GM20431 (cell line): Measurements from ENCODE around the gene MAB21L4.

Source experiments
- in situ Hi-C: fragments of 300-500 bp; cut with MseI, MboI; formaldehyde crosslinking; loops from one replicate; pipeline ENCODE4 v1.15.0; 2020; ENCODE audit warnings: low sequenced_read_pairs; ENCODE audit not compliant: unreplicated experiment

Gene MAB21L4

GRCh38 chr2:240885566-240885965 is 10.4 kb downstream of the MAB21L4 start:
- in situ Hi-C loops: no loop called here

- in situ Hi-C loops: no loop called here
Observed at GRCh38 chr2:240884745-240885144, 11.2 kb downstream of the MAB21L4 start.

- in situ Hi-C loops: no loop called here
Observed at GRCh38 chr2:240884221-240884620, 11.7 kb downstream of the MAB21L4 start.

DNA sequence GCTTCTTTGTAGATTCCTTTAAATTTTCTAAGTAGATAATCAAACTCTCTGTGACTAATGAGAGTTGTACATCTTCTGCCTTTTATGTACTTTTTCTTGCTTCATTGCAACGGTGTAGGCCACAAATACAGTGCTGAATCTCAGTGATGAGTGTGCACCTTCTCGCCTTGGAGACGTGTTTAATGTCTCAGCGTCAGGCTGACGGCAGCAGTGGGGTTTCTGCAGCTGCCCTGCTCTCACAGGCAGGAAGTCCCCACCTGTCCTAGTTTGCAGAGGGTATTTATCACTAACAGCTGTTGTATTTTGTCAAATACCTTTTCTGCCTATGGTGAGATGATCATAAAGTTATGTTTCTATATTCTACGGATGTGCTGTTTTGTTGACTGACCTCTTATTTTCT is 14.0 kb downstream of the MAB21L4 start:
- in situ Hi-C loops: no loop called here

GRCh38 chr2:240879105-240879504 is 16.9 kb downstream of the MAB21L4 start:
- in situ Hi-C loops: no loop called here

DNA sequence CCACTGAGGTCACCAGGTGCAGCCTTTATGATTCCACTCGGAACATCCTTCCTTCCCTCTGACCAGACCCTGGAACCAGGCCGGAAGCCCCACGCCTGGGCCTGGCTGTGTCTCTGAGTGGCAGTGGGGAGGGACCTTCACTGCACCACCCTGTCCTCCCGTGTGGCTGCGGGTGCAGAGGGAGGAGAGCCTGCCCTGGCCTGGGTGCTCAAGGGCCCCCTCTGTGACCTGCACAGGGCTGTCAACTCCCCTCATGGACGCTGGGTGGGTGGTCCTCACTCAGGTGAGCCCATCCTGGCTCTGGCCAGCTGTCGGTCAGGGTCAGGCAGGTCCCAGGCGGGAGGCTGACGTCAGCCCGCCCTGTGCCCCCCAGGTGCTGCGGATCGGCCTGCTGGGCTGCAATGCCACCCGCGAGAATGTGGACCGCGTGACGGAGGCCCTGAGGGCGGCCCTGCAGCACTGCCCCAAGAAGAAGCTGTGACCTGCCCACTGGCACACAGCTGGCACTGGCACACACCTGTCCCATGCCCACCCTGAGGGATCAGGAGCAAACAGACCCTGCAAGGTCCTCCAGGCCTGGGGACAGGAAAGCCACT is 17.5 kb downstream of the MAB21L4 start:
- in situ Hi-C loops: no loop called here

GRCh38 chr2:240877460-240878340 is 18.3 kb downstream of the MAB21L4 start:
- in situ Hi-C loops: no loop called here

DNA sequence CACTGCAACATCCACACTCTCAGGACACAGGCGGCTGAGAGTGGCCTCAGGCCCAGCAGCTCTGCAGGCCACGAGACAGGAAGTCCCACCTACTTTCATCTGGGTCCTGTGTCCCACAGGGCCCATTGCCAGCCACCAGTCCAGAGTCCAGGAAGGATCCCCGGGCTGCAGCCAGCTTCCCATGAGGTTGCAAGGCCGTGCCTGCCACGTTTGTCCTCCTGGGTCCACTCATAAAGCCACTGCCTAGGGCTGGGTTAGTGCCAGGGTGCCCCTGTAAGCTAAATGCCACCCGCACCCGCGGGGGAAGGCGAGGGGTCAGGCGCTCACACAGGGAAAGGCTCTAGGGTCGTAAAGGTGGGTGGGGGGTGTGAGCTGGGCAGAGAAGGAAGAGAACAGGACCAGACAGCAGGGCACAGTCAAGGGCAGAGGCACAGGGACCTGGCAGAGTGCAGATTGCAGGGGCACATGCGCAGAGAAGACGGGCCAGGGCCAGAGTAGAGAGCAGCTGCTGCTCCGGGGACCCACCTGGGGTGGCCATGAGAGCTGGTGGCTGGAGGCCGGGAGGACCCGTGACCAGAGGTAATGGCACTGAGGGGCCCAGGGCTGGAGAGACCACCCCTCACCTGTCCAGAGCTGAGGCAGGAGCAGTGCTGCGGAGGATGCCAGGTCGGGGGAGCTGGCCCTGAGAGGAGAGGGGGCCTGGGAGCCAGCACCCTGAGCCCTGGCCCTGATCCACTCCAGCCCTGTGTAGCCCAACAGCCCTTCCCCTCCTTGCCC is 19.3 kb downstream of the MAB21L4 start:
- in situ Hi-C loops: no loop called here

GRCh38 chr2:240876035-240876474 is 19.9 kb downstream of the MAB21L4 start:
- in situ Hi-C loops: no loop called here

DNA sequence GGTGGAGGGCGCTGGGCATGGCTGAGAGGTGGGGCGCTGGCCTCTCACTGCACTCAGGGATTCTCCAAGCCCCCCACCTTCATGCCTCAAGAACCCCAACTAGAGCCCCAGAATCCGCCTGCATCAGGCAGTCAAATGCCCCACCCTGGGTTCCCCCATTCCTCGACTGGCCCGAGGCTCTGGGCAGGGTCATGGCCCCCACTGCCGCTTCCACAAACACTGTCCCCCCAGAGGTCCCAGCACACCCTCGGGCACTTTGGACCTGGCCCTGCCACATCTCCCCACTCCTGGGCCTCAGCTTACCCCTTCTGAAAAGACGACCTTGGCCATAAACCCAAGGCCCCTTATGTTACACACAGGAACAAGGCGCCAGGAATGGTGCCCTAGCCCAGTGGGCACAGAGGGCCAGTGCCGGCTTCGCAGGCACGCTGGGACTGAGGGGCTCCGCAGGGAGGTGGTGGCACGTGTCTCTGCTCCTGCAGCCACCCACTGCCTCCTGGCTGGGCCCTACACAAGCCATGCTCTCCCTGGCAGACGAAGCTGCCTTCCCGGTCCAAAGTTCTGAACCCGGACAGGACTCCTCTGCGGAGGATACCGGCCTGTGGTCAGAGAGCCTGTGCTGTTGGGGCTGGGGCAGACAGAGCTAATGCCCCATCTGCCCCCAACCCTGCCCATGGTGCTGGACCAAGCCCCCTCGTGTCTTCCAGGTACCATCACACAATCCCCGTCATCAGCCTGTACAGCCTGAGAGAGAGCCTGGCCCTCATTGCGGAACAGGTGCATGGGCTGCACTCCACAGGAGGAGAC is 20.5 kb downstream of the MAB21L4 start:
- in situ Hi-C loops: no loop called here

GRCh38 chr2:240874715-240875227 is 21.2 kb downstream of the MAB21L4 start:
- in situ Hi-C loops: no loop called here

DNA sequence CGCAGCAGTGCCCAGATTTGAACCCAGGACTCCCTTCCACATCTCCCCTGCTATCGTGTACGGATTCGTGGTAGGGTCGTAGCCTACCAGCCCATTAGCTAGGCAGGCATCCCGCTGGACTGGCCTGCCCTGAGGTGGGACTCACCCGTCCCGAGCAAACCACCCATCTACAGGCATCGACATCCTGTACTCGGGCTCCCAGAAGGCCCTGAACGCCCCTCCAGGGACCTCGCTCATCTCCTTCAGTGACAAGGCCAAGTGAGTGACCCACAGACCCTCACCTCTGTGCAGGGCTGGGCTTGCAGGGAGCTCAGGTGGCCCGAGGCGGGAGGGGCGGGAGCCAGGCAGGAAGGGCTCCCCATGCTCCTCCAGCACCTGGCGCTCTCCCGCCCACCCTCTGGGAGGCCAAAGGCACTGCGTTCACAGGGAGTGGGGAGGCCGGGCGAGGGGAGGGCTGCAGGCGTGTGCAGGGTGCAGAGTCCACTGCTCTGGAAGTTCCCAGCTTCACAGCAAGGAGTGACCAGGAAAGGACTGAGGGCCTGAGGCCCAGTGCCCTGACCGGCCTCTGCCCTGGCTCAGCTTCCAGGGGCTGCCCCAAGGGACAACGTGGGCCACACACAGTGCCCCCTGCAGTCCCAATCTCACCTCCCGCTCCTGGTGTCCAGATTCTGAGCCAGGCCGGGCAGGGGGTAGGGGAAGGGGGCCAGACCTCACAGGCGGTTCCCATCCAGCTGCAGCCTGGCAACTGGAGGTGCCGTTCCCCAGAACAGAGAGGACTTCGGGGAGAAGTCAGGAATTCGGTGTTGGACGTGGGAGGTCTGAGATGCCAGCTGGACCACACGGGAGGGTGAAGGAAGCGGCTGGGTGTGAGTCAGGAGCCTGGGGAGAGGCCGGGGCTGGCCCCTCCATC is 21.9 kb downstream of the MAB21L4 start:
- in situ Hi-C loops: no loop called here

DNA sequence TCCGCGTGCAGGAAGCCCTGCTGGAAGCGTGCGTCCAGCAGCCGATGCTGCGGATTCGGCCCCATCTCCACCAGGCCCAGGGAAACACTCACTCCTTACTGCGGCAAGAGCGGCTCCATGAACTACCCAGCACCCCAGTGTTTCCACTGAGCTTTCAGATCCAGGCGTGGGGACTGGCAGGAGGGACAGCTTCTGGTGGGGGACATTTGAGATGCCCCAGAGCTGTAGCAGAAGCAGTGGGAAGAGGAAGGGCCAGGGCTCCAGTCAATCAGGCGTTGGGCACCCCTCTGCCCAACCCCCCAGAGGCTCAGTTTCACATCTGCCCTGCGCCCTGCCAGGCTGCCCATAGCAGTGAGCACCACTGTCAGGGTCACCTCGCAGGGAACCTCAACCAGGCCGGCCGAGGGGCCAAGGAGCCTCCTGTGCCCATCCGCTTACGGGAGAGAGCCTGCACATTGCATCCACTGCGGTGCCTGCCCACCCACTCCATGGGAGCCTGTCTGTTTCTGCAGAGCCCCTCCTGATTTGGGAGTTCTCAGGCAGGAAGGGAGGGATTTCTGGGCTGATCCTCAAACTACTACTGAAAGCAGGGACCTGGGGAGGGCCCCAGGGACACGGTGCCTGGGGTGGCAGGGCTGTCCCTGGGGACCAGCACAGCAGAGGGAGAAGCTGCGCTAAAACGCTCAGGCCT is 22.7 kb downstream of the MAB21L4 start:
- in situ Hi-C loops: no loop called here

- in situ Hi-C loops: no loop called here
Observed at GRCh38 chr2:240872317-240873097, 23.4 kb downstream of the MAB21L4 start.

DNA sequence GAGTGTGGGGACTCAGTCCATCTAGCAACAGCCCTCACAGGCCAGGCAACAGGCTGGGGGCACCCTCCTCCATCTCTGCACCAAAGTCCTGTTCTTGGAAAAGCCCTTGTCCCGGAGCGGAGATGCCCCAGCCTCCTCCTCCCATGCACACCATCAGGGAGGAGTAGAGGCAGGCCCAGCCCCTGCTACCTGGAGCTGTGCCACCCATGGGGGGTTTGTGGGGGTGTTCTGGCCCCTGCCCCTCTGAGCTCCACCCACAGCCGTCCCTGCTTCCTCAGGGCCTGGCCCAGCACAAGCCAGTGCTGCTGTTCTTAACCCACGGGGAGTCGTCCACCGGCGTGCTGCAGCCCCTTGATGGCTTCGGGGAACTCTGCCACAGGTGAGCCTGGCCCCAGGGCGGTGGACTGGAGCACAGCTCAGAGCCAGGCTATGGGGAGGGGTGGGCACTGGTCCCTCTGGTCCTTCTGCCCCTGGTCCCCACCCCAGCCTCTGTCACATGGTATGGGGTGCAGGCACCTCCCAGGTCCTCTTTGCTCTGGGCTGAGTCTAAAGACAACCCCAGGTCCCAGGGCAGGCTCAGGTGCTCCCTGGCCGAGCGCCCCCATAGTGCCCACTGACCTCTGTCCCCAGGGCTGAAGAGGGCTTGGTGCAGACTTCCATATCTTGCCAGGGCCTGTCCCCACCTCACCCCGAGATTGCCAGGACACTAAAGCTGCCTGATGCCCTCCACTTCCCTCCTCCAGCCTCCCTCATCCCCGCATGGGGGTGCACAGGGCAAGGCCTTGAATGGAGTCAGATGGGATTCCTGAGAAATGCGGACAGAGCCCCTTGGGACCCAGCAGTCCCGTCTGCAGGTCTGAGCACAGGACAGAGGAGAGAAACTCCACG is 24.6 kb downstream of the MAB21L4 start:
- in situ Hi-C loops: no loop called here
